DLD1 (cell line): ENCODE results near the gene WDR74.
"Not testable (repeated sequence)": the region's sequence is repeated elsewhere in the genome, so short reads cannot be mapped to it uniquely, and the experiment has no call there.

Experiments
- in situ Hi-C: cut with HindIII; loops from 2 replicates; pipeline ENCODE4 v1.10.0; 2017; ENCODE audit warnings: low sequenced_read_pairs

WDR74 gene

DNA sequence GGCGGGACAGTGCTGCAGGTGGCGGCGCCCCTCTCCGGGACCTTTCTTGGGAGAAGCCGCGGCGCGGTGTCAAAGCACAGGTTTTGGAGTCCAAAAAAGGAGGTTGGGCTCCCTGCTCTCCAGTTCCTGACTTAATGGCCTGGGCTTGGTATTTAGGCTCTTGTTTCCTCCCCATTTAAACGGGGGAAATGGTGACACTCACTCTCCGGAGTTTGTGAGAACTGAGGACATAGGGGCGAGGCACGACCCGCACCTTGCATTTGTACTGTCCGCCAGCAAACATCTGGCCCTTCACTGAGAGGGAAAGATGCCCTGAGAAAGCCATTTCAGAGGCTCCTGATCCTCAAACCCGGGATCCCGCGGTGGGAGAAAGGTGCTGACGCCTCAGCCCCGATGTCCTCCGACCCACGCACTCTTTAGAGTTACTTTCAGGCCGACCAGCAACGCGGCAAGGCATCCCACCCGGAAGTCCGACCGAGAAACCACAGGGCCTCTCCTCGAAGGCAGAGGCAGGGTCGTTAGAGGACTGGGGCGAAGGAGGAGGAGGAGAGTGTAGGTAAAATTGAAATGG is 2.9 kb upstream of the WDR74 start:
- in situ Hi-C loops: no loop called here

DNA sequence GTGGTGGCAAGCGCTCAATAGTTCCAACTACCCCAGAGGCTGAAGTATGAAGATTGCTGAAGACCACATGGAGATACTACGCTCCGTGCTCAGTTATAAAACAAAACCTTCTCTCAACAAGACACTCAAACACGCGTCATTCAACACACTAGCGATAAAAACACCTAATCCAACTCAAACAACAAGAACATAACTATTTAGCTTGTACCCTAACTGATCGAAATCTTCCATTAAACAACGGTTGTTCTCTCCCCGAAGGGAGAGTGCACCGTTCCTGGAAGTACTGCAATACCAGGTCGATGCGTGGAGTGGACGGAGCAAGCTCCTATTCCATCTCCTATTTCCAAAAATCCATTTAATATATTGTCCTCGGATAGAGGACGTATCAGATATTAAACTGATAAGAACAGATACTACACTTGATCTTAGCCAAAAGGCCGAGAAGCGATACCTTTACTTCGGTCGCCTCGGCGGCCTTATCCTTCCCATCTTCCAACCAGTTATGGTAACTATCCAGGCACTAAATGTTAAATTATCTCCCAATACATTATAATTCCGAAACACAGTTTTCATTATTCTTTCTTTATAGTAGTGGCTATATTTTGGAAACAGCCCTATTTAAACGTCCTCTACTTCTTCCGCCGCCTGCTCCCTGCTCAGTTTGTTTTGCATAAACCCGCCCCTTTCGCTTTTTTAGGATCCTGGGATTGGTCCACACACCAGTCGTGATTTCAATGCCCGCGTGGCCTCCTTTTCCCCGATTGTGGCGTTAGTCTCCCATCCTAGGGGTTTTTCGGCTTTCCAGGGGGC is 2.2 kb upstream of the WDR74 start:
- in situ Hi-C loops: no loop called here

- in situ Hi-C loops: not testable (repeated sequence)
Observed at GRCh38 chr11:62840721-62841360, 1.5 kb upstream of the WDR74 start.

DNA sequence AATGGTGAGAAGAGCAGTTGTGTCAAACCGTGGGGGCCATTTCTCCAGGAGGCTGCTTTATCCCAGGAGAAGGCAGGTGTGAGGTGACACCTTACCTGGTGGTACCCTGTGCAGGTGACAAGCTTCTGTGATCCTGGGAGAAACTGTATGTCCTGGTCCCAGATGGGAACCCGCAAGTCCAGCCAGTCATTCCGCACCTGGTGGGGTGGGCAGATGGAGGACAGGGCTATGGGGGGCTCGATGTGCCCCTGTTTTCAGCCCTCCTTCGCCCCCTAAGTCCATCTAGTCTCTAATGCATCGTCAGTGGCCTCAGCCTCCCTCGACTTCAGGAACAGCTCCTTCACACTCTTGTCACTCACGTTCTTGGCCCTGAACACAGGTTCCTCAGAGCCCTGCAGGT is 4.1 kb downstream of the WDR74 start:
- in situ Hi-C loops: no loop called here

DNA sequence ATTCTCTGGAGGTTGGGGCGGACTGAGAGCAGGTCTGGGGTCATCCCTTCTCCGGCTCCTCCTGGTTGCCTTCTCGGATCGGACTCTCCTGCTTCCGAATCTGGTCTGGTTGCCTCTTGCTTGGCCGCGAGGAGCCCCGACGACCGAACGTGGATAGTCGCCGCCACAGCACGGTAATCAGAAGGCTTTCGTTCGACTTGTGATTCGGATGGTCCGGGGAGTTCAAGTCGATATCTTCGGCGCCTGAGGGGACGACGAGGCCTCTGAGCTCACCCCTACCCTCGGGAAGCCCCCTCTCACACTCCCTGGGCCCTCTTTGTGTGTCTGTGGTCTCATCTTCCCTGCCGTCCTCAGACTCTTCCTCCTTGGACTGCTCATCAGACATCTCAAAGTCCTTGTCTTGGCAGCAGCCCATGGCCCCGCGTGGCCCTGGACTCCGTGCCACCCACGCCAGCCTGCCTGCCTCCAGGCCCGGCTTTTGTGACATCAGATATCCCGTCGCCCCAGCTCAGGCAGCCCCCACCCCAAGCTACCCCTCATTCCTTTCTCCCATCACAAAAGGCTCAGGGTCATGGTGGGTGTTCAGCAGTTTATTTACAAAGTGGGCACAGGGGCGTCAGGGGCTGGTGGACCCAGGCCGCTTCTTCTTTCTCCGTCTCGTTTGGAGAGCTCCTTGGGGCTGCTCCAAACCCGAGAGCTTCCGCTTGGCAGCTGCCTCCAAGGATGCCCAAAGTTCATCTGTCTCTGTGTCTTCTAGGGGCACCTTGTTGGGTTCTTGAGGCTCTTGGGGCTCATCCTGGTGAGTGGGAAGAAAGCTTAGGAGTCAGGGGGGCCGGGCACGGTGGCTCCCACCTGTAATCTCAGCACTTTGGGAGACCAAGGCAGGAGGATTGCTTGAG is 6.8 kb downstream of the WDR74 start, which contains the start of gene TEX54:
Gene TEX54, minus strand, starts transcription at position 506 of the 899 bp plus-strand sequence.
- in situ Hi-C loops: no loop called here

GRCh38 chr11:62831520-62832335 is 7.7 kb downstream of the WDR74 start, which contains the start of gene STX5:
Gene STX5, minus strand, starts transcription at chr11:62832051. Its CDS starts 808 bp downstream, at chr11:62831243.
- in situ Hi-C loops: no loop called here

- in situ Hi-C loops: no loop called here
Observed at GRCh38 chr11:62830904-62831519, 8.4 kb downstream of the WDR74 start.

DNA sequence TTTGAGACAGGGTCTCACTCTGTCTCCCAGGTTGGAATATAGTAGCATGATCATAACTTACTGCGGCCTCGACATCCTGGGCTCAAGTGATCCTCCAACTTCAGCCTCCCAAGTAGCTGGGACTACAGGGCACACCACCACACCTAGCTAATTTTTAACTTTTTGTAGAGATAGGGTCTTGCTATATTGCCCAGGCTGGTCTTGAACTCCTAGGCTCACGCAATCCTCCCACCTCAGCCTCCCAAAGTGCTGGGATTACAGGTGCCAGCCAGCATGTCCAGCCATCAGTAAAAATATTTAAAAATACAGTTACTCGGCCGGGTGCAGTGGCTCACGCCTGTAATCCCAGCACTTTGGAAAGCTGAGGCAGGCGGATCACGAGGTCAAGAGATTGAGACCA is 11.3 kb downstream of the WDR74 start:
- in situ Hi-C loops: not testable (repeated sequence)

DNA sequence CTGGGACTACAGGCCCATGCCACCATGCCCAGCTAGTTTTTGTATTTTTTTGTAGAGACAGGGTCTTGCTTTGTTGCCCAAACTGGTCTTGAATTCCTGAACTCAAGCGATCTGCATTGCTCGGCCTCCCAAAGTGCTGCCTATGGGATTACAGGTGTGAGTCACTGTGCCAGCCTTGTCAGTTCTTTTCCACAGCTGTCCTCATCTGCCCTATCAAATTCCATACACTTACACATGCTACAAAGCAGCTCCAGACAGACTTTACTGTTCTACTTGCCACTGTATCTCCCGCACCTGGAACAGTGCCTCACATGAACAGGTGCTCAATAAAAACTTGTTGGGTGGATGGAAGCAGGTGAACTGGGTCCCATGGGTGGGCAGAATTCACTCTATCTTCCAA is 15.7 kb downstream of the WDR74 start:
- in situ Hi-C loops: no loop called here

- in situ Hi-C loops: no loop called here
Observed at GRCh38 chr11:62817129-62817528, 22.3 kb downstream of the WDR74 start.

GRCh38 chr11:62816557-62816956 is 22.8 kb downstream of the WDR74 start:
- in situ Hi-C loops: no loop called here

DNA sequence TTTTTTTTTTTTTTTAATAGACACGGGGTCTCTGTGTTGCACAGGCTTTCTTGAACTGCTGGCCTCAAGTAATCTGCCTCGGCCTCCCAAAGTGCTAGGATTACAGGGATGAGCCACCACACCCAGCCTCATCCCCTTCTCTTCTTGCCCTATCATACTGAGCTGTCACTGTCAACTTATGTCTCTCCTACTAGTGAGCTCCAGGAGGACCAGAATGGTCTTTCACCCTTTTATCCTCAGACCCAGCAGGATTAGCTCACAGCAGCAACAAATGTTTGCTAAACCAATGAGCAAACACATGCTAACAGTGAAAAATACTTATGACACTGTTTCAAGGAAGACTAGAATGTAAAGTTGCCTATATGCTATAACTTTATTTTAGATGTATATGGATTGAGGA is 27.7 kb downstream of the WDR74 start:
- in situ Hi-C loops: no loop called here

- in situ Hi-C loops: no loop called here
Observed at GRCh38 chr11:62810748-62811147, 28.6 kb downstream of the WDR74 start.

DNA sequence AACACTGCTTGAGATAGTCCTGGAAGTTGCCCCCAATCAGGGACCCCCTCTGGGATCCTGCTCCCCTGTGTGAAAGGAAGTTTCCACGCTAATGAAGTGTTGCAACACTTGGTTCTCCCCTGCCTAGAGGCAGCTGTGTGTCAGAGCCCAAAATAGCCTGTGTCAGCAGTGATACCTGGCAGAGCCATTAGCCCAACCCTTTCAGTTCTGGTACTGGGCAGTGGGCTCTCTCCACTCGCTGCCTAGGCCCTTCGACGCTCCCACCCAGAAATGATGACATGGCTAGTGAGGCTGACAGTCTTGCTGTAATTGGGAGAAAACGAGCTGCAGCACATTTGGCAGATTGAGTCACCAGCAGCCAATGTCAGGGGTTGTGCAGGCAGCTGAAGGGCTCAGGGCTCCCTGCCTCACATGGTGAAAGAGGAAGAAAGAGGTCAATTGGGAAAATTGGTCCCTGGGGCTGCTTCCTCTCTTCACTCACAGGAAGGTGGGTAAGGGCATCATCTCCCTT is 32.7 kb downstream of the WDR74 start:
- in situ Hi-C loops: no loop called here

DNA sequence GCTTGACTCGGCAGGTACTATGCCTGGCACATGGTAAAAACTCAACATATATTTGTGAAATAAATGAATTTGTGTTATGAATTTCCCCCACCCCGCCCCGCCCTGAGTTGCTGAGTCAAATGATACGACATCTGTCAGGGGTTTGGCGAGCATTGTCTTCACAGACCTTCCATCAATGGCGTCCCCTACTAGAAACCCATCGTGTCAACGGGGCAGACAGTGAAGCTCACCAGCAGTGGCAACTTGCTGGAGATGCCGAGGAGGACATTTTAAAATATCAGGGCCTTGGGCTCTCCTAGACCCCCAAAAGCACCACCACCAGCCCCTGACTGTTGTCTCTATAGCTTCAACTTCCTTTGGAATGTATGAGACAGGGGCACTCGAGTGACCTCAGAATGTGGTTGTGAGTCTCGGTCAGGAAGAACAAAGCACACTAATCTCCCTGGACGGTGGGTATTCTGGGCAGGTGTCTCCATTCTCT is 33.4 kb downstream of the WDR74 start:
- in situ Hi-C loops: no loop called here

GRCh38 chr11:62805076-62805892 is 34.1 kb downstream of the WDR74 start, which contains the start of gene NXF1:
Gene NXF1, minus strand, starts transcription at chr11:62805440. Its CDS starts 84 bp downstream, at chr11:62805356.
- in situ Hi-C loops: no loop called here

- in situ Hi-C loops: no loop called here
Observed at GRCh38 chr11:62804310-62805075, 34.9 kb downstream of the WDR74 start.

DNA sequence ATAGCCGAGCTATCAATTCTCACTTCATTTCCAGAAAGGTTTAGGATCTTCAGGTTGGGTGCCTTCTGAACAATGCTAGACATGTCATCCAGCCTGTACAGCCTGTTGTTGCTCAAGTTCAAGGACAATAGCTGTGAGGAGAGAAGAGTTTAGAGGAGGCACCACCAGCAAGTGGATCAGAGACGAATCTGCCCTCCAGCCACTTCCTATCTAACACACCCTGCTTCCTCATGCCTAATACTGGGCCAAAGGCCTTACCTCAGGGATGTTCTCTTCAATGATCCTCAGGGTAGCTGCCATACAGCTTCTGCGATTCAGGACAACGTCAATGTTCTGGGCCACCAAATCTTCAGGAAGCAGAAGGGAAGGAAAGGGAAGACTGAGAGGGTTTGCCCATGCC is 38.3 kb downstream of the WDR74 start:
- in situ Hi-C loops: no loop called here
